Epithelial cell of esophagus (primary cell): ENCODE measurements around the gene RERE.
"Not testable (repeated sequence)": the region's sequence is repeated elsewhere in the genome, so short reads cannot be mapped to it uniquely, and the experiment has no call there.

Experiments used
- DNase-seq: peaks from one replicate; pipeline ENCODE4 v3.0.0; 2010; ENCODE audit warnings: low read depth
- H3K4me3 ChIP-seq: 2 replicates; pipeline ENCODE4 v1.5.1; 2011; ENCODE audit warnings: mild to moderate bottlenecking, low read length, control low read depth
- TF ChIP-seq, protein P1 (sequence below): IDR thresholded peaks from 2 replicates; pipeline ENCODE4 v1.5.1; 2011; ENCODE audit warnings: low read depth, mild to moderate bottlenecking, low read length, control low read depth, inconsistent platforms; ENCODE audit not compliant: insufficient read depth; ENCODE audit errors: missing control alignments

The RERE gene

DNA sequence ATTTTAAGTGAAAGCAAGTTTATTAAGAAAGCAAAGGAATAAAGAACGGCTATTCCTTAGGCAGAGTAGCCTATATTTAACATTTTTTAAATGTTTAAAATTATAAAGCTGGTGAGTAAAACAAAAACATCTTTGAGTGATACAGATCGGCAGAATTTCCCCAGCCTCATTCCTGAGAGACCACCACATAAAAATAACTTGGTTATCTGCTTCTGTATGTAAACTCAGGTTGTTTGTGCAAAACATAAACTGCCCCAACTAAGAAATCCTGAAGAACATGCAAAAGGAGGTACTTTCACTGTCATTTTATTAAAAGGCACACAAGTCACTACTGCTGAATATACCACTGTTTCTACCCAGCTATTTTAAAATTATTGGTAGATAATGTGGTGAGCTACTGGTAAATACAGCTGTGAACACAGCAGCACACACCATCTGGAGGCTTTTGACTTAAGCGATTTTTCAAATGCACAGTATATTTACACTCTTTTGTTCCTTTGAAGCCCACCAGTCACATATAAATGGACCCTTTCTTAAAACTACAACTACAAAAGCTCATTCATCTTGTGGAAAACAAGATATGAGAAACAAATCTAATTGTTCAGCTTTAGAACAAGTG is 119.3 kb downstream of the RERE start:
- no peak for DNase-seq
- TF ChIP-seq, protein P1, sequence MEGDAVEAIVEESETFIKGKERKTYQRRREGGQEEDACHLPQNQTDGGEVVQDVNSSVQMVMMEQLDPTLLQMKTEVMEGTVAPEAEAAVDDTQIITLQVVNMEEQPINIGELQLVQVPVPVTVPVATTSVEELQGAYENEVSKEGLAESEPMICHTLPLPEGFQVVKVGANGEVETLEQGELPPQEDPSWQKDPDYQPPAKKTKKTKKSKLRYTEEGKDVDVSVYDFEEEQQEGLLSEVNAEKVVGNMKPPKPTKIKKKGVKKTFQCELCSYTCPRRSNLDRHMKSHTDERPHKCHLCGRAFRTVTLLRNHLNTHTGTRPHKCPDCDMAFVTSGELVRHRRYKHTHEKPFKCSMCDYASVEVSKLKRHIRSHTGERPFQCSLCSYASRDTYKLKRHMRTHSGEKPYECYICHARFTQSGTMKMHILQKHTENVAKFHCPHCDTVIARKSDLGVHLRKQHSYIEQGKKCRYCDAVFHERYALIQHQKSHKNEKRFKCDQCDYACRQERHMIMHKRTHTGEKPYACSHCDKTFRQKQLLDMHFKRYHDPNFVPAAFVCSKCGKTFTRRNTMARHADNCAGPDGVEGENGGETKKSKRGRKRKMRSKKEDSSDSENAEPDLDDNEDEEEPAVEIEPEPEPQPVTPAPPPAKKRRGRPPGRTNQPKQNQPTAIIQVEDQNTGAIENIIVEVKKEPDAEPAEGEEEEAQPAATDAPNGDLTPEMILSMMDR = no peak
- H3K4me3 ChIP-seq = no peak overlapping the region

DNA sequence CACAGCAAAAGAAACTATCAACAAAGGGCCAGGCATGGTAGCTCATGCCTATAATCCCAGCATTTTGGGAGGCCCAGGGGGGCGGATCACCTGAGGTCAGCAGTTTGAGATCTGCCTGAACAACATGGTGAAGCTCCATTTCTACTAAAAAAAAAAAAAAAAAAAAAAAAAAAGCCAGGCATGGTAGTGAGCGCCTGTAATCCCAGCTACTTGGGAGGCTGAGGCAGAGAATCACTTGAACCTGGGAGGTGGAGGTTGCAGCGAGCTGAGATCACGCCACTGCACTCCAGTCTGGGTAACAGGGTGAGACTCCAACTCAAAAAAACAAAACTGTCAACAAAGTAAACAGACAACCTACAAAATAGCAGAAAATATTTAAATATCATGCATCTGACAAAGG is 122.0 kb downstream of the RERE start:
- not testable (repeated sequence) for DNase-seq

DNA sequence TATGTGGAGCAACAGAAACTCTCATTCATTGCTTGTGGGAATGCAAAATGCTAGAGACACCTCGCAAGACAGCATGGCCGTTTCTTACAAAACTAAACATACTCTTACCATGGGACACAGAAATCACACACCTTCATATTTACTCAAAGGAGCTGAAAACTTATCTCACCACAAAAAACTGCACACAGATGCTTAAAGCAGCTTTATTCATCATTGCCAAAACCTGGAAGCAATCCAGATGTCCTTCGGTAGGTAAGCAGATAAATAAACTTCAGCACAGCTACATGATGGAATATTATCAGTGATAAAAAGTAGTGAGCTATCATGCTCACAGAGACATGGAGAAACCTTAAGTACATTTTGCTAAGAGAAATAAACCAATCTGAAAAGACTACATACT is 124.3 kb downstream of the RERE start:
- H3K4me3 ChIP-seq = no peak overlapping the region
- TF ChIP-seq, protein P1 = no peak
- DNase-seq = no peak

More for the DNA sequence above, 122.0 kb downstream of the RERE start:
- H3K4me3 ChIP-seq = not testable (repeated sequence)

DNA sequence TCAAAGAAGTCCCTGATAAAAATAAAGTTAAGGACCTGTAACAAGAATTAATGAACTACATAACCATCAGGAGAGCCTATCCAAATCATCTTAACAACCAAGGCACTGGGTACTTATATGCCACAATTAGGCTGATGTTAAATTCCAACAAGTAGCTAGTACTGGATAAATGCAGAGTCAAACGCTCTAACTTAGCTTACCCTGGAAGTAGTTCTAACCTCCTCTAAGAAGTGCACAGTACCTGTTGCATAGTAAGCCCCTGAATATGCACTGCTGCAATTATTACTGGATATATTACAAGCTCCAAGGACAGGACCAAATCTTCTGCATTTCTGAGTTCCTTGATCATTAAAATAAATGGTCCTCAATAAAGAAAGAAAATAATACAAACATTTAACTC is 125.8 kb downstream of the RERE start:
- no peak for DNase-seq
- H3K4me3 ChIP-seq = no peak overlapping the region
- TF ChIP-seq, protein P1 = no peak

DNA sequence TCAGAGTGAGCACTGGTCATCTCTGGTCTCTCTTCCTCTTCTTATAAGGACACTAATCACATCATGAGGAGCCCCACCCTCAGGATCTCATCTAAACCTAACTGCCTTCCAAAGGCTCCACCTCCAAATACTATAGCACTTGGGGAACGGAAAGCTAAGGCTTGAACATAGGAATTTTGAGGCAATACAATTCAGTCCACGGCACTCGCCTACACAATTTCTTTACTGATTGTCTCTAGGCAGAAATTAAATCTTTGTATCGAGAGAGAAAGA is 127.3 kb downstream of the RERE start:
- H3K4me3 ChIP-seq = no peak overlapping the region
- no peak for DNase-seq
- TF ChIP-seq, protein P1 = no peak

DNA sequence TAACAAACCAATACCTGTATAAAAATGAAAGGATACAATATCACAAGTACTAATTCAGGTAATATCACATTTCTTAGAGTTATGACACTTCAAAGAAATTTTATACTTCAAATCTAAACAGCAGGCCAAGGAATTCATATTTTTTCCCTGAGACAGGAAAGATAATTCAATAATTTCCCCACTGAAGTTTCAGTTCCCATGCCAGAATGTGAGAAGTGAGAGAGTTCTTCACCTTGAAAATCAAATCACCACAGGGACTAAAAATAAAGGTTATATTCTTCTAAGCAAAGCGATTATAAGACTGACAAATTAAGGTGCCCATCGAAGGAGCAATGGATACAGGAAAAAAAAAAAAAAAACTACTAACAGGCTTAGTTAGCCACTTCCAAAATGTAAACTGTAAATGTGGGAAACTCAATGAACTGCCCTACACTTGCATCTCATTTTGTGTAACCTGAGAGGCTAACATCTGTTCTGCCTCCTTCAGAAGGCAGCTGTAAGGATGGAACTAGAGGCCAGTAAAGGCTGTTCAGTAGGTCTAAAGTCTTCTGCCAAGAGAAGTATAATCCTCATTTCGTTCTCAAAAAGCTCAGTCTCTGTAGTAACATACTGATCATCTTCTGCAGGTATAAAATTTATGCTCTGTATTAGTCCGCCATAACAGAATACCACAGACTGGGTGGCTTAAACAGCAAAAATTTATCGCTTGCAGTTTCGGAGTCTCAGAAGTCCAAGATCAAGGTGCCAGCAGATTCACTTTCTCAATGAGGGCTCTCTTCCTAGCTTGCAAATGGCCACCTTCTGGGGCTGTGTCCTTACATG is 127.8 kb downstream of the RERE start:
- no peak for DNase-seq
- TF ChIP-seq, protein P1 = no peak
- H3K4me3 ChIP-seq = no peak overlapping the region

DNA sequence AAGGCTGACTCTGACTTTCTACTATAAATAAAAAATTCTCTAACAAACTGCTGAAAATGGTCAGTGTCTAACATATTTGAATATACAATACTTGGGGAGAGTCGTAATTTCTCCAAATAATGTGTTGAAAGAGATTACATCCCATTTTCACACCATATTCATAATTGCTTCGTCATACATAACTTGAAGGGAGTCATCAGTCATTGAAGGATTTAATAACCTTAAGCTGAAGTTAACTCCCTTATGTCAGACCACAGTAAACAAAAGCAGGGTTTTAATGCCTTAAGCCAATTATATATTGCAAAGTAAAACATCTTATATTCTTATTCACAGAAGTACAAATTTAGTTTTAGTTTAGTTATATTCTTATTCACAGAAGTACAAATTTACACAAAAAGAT is 129.9 kb downstream of the RERE start:
- TF ChIP-seq, protein P1 = no peak
- DNase-seq = no peak
- no peak overlapping the region for H3K4me3 ChIP-seq
